Islet precursor cell (in vitro differentiated cells): Measurements from ENCODE around the gene ABLIM2.
"Not testable (repeated sequence)": the region's sequence is repeated elsewhere in the genome, so short reads cannot be mapped to it uniquely, and the experiment has no call there.

Experiments
- DNase-seq: peaks from one replicate; pipeline ENCODE4 v3.0.0-alpha.2; 2018

Gene ABLIM2

DNA sequence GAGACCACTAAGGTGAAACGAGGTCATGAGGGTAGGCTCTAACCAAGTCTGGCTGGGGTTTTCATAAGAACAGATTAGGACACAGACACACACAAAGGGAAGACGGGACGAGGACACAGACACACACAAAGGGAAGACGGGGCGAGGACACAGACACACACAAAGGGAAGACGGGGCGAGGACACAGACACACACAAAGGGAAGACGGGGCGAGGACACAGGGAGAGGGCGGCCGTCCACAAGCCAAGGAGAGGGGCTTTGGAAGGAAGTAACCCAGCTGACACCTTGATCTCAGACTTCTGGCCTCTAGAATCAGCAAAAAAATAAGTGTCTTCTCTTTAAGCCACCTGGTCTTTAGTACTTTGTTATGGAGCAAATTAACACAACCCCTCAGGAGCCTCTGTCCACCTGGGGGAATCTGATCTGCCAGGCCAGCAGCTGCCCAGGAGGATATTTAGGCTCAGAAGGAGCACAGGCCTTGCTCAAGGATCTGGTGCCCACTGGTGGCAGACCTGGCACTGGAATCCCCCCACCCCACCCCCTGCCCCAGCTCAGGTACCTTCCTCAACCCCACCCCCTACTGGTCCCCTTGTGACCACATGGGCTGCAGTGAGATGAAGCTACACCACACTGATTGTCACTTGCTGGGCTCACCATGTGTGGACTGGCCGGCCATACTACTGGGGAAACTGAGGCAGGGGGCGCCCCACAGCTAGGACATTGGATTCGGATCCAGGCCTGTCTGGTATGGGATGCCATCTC lies 2.8 kb downstream of the ABLIM2 start:
- no peak for DNase-seq

GRCh38 chr4:8155048-8155447 lies 3.6 kb downstream of the ABLIM2 start:
- no peak for DNase-seq

DNA sequence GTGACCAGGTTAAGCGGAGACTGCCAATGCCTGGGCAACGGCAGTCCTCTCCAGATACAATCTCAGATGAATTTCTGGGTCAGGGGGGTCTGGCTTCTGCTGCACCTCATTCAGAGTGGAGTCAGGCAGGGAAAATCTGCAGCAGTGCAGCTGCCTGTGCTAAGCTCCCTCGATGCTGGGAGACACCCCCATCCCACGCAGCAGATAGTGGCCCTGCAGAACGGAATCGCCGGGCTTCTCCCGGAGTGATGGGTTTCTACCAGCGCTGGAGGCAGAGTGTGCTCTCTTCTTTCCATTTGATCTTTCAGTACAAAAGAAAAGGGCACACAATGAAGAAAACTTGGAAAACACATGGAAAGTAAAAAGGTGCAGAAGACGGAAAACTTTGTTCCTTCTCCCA lies 5.2 kb downstream of the ABLIM2 start:
- no peak for DNase-seq

- DNase-seq: no peak
Measured at GRCh38 chr4:8152865-8153257, 5.8 kb downstream of the ABLIM2 start.

GRCh38 chr4:8152090-8152864 lies 6.3 kb downstream of the ABLIM2 start:
- no peak for DNase-seq

GRCh38 chr4:8151165-8151650 lies 7.4 kb downstream of the ABLIM2 start:
- no peak for DNase-seq

- DNase-seq: no peak
Measured at GRCh38 chr4:8150152-8151090, 8.2 kb downstream of the ABLIM2 start.

- DNase-seq: no peak
Measured at GRCh38 chr4:8149664-8150063, 8.9 kb downstream of the ABLIM2 start.

DNA sequence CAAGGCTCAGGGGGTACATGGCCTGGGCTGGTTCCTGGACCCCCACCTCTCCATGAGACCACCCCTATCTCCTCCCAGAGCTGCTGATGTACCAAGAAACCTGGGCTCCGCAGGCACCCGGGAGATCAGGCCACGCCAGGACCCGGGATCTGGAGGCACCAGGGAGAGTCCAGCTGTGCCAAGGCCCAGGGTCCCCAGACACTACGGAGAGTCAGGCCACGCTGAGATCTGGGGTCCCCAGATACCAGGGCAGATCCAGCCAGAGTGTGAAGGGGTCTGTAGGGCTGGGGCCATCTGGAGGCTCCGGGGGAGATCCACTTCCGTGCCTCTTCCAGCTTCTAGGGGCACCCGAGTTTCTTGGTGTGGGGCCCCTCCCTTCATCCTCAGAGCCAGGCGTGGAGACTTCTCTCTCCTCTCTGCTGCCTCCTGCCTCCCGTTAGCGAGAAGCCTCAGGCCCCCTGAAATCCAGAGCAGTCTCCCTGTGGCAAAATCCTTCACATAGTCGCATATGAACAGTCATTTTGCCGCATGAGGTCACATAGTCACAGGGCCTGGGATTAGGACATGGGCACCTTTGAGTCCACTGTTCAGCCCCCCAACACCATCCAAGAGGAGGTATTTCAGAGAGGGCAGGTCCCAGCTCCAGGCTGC lies 9.7 kb downstream of the ABLIM2 start:
- DNase-seq: no peak

DNA sequence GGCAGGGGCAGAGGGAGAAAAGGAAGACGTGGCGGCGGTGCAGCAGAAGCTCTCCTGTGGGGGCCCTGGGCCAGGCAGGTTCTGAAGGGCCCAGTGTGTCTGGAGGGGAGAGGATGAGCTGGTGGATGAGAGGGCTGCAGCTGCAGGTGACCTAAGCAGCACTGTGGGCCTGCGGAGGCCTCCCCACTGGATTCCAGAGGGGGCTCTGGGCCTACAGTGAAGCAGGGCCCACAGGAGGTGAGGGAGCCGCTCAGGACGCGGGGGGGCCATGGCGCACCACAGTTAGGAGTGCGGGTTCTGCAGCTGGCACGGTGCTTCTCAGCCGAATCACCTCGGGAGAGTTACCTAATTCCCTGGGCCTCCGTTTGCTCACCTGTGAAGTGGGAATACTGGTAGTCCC lies 10.5 kb downstream of the ABLIM2 start:
- DNase-seq: no peak

- DNase-seq: no peak
Measured at GRCh38 chr4:8147231-8147970, 11.2 kb downstream of the ABLIM2 start.

DNA sequence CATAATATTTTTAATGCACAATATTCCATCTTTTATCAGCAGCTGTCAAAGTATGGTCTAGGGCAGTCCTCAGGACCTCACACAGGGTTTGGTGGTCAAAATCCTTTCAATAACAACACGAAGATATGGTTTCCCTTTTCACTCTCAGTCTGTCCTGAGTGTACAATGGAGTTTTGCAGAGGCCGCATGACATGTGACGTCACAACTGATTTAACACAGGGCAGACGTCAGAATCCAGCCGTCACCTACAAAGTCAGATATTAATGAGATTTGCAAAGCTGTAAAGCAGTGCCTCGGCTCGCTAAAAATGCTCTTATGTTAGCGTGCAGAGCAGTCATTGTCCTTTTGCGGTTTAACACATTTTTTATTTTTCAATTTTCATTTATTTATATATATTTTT lies 12.5 kb downstream of the ABLIM2 start:
- no peak for DNase-seq

DNA sequence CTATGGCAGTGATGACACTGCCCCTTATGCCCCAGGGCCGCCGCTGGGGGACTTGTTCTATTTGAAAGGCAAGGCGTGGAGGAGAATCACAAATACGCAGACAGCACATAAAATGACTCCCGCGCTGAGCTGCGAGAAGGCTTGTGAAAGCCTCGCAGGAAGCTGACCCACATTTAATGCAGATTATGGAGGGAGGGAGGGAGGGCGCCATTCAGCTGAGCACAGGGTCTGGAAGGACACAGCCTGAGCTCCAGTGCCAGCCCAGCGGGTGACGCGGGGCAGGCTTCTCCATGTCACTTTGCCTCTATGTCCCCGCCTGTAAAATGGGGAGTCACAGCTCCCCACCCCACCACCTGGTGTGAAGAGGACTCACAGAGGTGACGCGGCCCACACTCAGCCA lies 14.3 kb downstream of the ABLIM2 start:
- DNase-seq: no peak

DNA sequence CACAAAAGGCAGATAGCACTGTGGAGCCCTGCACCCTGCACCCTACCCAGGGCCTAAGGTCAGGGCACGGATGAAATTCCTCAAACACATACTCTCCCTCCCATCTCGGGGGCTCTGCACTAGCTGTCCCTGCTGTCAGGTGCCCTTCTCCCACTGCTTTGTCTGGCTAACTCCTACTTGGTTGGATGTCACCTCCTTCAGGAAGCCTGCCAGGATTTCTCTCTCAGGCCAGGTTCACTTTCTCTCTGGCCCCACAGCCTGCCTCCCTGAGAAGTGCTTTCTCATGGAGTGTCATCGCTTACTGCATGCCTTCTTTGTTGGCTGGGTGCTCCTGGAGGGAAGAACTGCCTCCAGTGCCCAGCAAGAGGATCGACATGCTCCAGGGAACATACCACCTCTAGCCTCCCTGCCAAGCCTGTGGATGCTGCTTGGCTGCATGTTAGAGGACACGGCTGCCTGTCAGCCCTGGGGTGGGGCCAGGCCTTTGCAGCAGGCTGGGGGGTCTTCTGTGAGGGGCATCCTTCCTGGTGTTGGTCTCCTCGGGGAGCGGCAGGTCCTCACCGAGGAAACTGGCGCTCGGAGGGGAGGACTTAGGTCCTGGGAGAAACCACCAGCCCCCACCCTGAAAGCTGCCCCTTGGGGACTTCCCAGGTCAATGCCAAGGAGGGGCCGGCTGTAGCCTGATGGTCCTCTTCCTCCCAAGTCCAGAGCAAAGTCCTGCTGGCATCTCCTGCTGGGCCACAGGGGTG lies 15.0 kb downstream of the ABLIM2 start:
- DNase-seq: no peak

GRCh38 chr4:8142556-8142955 lies 16.1 kb downstream of the ABLIM2 start:
- DNase-seq: no peak

DNA sequence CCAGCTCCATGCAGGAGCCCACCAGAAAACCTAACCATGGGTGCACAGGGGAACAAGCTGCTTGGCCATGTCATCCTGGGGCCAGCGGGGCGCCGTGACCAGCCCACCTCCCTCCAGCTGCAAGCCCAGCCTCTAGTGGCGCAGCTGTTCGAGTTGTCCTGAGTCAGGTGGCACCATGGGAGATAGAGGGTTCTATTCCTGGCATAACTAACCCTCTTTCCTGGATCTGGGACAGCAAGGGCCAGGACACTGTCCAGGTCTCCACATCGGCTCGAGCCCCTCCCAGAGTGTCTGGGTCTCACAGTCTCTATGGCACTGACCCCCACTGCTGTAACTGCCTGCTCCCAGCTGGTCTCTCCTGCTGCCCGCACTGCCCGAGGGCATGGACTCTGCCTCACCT lies 16.7 kb downstream of the ABLIM2 start:
- DNase-seq: no peak

- DNase-seq: no peak
Measured at GRCh38 chr4:8140915-8141314, 17.7 kb downstream of the ABLIM2 start.

GRCh38 chr4:8139726-8140125 lies 18.9 kb downstream of the ABLIM2 start:
- not testable (repeated sequence) for DNase-seq

DNA sequence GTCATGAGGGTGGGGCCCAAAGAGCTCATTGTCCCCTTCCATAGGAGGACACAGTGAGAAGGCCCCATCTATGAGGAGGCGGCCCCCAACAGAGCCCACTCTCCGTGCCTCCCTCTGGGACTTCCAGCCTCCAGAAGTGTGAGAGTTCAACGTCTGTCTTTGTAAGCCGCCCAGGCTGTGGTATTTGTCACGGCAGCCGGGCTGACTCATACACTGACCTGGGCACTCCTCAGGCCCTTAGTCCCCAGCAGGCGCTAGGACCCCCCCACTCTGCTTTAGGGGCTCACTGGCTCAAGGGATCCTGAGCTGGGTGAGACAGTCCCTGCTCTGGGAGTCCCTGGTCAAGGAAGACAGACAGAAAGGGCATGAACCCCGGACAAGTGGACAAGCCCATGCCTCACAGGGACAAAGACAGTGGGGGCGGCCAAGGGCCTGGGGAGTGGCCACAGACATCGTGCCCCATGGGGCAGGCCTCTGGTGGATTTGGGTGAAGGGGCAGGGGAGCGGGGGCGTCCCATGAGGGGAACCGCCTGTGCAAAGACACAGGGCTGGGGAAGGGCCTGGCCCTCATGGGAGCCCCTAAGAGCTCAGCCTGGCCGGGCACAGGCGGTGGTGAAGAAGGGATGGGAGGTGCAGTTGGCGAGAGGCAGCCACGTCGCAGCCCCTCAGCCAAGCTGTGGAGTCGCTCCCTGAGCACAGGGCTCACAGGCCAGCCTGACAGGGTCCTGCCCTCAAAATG lies 21.5 kb downstream of the ABLIM2 start:
- no peak for DNase-seq

DNA sequence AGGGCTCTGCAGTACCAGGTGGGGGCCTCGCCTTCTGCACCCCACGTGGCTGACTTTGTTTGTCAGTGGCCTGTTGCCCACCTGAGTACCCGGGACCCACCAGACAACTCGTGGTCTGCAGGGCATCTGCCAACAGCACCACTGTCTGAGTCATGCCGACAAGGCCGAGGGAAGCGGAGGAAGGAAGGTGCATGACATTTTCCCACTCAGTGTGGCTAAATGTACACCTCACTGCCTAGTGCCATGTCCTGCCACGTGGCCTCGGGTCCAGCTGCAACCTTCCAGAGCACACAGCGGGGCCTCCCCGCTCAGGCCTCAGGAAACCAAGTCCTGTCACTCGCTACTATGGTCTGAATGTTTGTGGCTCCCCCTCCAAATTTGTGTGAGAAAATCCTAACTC lies 22.1 kb downstream of the ABLIM2 start:
- DNase-seq: no peak
